GM19025 (cell line): Measurements from ENCODE around the gene LPCAT1.

Experiments used
- ATAC-seq: cut with Tn5 transposase; IDR thresholded peaks from one replicate; pipeline ENCODE4 v1.9.1; 2021; ENCODE audit warnings: mild to moderate bottlenecking, low read depth, moderate library complexity; ENCODE audit not compliant: unreplicated experiment

Gene LPCAT1

DNA sequence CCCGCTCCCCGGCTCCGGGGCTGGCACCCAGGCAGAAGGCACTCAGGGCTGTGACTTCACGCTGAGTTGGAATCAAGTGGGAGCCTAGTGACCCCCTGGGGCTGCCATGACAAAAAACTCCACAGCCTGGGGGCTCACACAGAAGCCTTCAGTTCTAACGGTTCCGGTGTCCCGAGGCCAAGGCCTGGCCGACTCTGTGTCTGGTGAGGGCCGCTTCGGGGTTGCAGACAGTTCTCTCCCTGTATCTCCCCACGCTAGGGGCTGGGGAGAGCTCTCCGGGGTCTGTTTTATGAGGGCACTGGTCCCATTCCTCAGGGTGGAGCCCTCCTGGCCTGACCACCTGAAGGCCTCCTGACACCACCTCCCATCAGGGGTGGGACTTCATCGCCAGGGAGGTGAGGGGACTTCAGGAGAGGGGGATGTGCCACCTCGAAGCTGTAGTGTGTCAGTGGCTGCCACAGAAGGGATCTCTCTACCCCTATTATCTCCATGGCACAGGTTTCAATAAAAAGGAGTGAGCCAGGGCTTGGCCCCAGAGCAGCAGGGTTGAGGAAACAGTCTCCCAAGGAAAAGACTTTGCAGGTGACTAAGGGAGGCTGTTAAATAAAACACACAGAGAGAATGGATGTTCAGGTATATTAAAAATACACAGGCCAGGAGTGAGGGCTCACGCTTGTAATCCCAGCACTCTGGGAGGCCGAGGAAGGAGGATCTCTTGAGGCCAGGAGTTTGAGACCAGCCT is 77.0 kb downstream of the LPCAT1 start:
- no peak for ATAC-seq

DNA sequence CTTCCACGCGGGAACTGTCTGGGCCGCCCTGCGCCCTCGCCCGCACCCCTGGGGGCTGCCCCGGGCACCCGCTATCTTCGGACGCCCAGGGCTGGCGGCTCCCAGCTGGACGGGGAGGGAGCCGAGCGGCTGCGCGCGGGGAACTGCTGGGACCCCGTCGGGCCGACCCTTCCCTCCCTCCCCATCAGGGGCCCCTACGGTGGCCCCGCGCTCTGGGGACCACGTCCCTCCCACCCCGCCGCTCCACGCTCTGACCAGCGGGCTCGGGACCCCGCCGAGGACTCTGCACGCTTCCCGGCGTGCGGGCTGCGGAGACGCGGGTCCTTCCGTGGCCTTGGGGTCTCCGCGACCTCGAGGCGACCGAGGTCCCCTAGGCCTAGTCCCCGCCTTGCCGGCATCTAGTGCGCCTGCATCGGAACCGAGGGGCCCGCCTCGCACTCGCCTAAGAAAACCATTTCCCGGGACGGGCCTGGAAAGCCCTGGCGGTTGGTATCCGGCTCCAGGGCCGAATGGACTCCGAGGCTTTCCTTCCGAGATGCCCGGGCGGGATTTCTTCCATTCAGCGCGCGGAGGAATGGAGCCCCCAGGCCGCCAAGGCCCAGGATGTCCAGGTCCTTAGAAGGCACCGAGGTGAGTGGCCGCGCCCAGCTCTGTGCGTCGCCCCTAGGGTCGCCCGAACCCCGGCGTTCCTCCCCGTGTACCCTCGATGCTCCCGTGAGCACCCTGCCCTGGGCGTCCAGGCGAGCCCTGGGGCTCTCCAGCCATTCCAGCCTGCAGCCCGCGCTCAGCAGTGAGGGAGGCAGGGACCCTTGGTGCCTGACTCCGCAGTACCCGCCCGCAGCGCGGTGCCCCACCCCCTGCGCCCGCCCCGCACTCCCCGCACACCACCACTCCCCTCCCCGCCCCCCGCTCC is 77.8 kb downstream of the LPCAT1 start:
- no peak for ATAC-seq

- ATAC-seq: no peak
Observed at GRCh38 chr5:1445313-1445688, 78.5 kb downstream of the LPCAT1 start, which contains the start of gene SLC6A3. SLC6A3 (minus strand) TSS chr5:1445440; CDS start chr5:1443197, 2,243 bp downstream.

DNA sequence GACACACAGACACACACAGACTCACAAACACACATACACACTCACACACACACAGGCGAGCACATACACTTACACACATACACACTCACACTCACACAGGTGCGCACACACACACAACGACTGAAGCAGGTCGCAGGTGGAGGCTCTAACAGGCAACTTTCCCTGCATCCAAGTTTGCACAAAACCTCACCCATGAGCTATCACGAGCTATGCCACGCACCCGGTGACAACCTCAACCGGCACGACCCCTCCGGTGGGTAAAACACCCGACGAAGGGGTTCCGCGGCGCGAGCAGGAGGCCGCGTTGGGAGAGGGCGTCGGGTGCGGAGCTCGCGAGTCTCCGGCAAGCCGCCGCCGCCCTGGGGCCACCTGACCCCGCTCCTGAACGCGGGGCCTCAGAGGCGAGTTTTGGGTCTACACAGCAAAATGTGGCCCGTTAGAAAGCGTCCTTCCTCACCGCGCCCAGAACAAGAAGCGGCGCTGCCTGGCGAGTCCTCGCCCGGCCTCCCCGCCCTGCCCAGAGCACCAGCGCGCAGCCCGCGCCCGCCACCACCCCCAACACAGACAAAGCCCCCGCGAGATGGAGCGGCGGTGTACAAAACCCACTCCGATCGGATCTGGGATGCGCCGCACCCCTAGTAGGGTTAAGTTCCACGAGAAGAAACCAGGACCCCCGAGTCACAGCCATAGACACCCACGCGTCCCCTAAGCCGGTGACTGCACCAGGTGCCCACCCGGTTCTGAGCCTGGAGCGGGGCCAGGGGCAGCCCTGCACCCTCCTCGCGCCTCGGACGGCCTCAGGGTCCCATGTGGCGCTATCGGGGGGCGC is 79.2 kb downstream of the LPCAT1 start:
- no peak for ATAC-seq

DNA sequence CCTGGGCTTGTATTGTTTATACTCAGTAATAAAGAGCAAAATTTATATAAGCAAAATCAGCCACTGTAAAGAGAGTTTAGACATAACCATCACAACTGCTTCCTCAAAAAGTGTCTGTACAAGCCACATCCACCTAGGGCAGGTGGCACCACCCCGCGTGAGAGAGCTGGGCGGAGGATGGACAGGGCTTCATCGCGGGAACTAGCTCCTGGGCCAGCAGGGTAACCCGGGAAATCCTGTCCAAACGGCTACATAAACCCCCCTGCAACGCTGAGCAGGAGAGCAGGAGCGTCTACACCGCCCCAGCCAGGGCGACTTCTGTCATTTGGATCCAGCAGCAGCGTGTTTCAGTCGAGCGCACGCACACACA is 79.8 kb downstream of the LPCAT1 start:
- ATAC-seq: no peak

DNA sequence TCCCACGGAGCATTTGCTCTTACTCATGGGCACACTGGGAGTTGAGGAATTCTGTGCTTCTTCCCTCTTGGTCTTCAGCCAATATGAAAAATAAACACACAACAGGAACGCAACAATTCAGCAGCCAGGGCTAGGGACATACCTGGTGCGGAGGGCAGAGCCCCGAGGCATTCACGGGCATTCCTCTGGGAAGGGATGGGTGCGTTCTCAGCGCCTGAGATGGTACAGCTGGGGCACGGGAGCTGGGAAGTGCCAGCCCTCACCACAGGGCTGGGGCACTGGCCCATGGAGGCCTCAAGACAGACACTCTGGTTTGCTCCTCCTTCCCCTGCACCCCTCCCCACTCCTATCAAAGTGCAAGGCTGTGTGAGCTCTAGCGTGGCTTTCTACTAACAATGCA is 80.6 kb downstream of the LPCAT1 start:
- no peak for ATAC-seq

- ATAC-seq: no peak
Observed at GRCh38 chr5:1442222-1443145, 81.3 kb downstream of the LPCAT1 start.

DNA sequence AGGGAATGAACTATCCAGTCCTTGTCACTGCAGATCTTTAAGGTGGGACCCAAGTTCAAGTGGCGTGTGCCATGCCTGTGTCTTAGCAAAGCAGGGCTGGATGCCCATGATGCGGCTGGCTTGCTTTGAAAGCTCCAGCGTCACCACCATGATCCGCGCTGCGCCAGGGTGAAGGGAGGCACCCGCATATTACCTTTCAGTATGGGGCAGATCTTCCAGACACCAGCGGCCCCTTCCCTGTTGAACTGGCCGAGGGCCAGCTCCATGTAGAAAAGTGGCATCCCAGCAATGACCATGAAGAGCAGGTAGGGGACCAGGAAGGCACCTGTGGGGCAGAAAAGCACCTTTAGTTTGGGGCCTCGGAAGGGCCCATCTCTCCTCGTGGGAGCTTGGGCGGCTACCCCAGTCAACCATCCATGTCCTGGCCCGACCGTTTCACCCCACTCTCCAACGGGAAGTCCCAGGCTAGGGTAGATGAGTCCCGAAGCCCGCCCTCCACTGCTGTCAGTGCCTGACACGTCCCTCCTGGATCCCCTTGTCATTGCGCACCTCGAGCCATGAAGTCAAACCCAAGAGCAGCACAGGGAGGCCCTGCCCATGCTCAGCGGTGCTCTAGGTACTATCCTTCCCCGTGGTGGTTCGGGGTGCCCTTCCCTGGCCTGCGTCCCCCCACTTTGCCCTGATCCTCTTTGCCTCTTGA is 82.4 kb downstream of the LPCAT1 start:
- no peak for ATAC-seq

GRCh38 chr5:1440098-1440493 is 83.7 kb downstream of the LPCAT1 start:
- ATAC-seq: no peak

- no peak for ATAC-seq
Observed at GRCh38 chr5:1439388-1440097, 84.2 kb downstream of the LPCAT1 start.

GRCh38 chr5:1438871-1439270 is 84.9 kb downstream of the LPCAT1 start:
- no peak for ATAC-seq

DNA sequence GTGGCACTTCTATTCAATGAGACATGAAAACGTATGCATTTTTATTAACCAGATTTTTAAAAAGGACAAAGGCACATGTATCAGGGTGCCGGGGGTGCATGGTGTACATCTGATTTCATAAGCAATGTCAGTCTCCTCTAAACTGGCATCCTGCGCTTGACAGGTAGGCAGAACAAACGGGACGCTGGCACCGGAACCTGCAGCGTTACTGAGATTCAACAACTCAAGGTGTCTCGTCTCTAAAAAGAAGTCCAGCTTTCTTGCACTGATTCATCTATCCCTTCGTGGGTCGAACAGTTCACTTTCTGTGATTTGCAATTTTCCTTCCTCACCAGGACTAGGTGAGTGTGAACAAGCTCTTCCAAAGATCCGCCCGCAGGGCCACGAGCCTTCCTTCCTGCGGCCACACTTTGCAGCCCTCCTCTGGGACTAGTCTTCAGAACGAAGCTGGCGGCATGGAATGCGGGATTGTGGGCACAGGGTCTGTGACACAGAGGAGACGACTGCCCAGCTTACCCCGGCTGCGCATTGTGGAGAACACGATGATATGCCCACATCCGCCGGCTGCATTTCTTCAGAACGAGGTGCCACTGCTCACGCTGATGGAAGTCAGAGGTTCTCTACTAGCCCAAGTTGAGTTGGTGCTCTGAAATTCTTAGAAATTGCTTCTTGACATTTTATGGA is 85.7 kb downstream of the LPCAT1 start:
- ATAC-seq: no peak

- ATAC-seq: no peak
Observed at GRCh38 chr5:1437226-1437829, 86.4 kb downstream of the LPCAT1 start.

DNA sequence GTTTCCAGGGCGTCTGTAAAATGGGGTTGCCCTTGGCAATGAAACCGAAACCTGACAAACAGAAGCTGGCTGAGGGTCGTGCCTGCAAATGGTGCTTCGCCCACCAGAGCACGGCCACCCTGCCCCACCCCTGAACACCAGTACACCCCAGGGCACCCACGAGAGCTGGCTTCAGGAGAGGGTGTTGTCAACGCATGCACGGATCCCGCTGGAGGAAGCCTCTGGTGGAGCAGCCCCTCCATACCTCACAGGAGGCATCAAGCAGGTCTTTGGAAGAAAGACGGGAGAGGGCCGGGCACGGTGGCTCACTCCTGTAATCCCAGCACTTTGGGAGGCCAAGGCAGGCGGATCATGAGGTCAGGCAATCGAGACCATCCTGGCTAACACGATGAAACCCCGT is 87.1 kb downstream of the LPCAT1 start:
- ATAC-seq: no peak

- ATAC-seq: no peak
Observed at GRCh38 chr5:1436036-1436435, 87.7 kb downstream of the LPCAT1 start.

DNA sequence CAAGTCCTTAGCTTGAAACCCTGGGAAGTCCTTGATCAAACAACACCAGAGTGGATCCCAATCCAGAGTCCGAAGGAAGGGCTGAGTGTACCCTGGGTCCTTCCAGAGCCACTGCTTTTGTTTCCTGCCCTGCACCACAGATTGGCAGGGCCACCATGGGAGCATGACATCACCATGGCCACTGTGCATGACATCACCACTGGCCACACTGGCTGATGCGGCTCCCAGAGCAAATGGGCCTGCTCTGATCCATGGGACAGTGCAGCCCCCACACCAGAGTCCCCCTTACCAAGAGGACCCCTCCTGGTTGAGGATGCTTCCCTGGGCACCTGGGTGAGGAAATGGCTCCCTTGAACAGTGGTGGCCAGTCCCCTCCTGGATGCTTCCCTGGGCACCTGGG is 88.4 kb downstream of the LPCAT1 start:
- ATAC-seq: no peak

- no peak for ATAC-seq
Observed at GRCh38 chr5:1432296-1432695, 91.5 kb downstream of the LPCAT1 start.

- ATAC-seq: no peak
Observed at GRCh38 chr5:1431896-1432295, 91.9 kb downstream of the LPCAT1 start.
